Left cardiac atrium (tissue), 4 donors: ENCODE measurements around the gene MACROD2. TPM values are rescaled to one million over a fixed set of nuclear protein-coding genes. Genes with fewer than 3 reads are reported as not detected.
A peak's percentile ranks its signal among the peaks of the same experiment; 100 is the strongest.

Experiments used
- ATAC-seq, 2 donors: fragments of 200-7000 bp; cut with Tn5 transposase; one replicate each; pipeline ENCODE4 v1.9.1; 2020; ENCODE audit warnings: mild to moderate bottlenecking in 2 of 2, moderate library complexity in 2 of 2
- DNase-seq: peaks from one replicate; pipeline ENCODE4 v3.0.0-alpha.2; 2020
- intact Hi-C, 2 donors: fragments of 100-400 bp; cut with DNase I; formaldehyde crosslinking; loops; one replicate each; pipeline versions ENCODE4 v1.14.1 to v1.15.1; 2022 to 2023
- total RNA-seq, 2 donors: library from RNA; stranded (reverse); fragmentation: NEBNext Ultra II Directional; extraction: Animal tissue kit (Norgen Biotek cat#: 25700); gene quantifications; one replicate each; pipeline ENCODE4 v1.2.1, GENCODE V29; 2021
- donor health status: DM: no; HTN: yes; CAD: no.
- donor health status: DM: no; HTN: yes; CAD: no; lungs with severe emphysema.
- donor health status: DM: yes; HTN: yes; CAD: no.
- donor health status: Dilated cardiomyopathy.

The MACROD2 gene
- total RNA-seq, 2 donors from 2014 or later, result 1.3 to 2.6 TPM

DNA sequence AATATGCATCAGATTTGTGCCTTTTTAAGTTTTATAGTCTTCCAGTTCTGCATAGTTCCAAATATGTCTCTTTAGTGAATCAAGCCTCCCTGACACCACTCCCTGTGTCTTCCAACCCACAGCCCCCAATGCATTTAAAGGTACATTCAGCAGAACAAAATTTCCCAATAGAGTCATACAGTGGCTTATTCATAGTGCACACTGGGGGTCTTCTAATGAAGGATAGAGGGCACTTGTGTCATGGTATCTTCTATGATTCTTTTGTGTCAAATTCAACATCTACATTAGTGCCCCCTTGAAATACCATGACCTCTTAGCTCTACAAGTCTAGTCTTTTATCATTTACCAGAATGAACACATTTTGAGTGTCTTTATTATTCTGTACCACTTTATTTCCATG lies 308.3 kb downstream of the MACROD2 start:
- no peak for DNase-seq
- intact Hi-C loops, result no loop called here
- ATAC-seq, result no peak

DNA sequence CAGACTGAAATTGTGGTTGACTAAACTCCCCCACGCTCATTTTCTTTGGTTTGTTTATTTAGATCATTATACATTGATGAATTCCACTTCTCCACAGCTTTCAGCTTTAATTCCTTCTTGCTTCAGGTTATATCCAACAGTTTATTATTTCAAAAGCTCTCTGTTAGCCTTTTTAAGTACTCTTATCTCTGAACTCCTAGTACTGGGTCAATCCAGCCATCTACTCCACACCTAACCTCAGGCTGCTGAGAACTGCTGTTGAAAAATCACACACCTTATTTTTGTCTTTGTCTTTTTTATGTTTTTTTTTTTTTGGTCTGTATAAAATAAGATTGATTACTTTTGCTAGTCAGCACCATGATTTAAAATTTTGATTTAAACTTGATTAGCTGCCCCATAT lies 309.2 kb downstream of the MACROD2 start:
- no peak for ATAC-seq
- intact Hi-C loops, result no loop called here

DNA sequence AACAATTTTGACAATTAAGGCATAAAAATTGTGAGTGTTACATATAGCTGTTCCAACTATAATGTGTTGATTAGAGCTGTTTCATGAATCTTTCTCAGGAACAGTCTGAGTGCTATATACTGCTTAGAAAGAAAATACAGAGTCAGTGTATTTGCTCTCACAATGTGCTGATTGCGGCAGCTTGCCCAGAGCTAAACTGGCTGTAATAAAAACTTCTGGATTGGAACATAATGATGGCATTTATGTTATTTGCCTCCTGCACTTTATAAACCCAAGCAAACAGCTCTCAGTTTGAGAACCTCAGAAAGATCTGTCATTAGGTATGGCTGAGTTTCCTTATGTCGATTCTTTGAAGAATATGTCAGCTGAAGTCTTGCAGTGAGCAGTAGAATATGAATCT lies 312.6 kb downstream of the MACROD2 start:
- intact Hi-C loops, result no loop called here
- ATAC-seq (no peak), DNase-seq (no peak)

More for the DNA sequence above, 309.2 kb downstream of the MACROD2 start:
- no peak for DNase-seq

DNA sequence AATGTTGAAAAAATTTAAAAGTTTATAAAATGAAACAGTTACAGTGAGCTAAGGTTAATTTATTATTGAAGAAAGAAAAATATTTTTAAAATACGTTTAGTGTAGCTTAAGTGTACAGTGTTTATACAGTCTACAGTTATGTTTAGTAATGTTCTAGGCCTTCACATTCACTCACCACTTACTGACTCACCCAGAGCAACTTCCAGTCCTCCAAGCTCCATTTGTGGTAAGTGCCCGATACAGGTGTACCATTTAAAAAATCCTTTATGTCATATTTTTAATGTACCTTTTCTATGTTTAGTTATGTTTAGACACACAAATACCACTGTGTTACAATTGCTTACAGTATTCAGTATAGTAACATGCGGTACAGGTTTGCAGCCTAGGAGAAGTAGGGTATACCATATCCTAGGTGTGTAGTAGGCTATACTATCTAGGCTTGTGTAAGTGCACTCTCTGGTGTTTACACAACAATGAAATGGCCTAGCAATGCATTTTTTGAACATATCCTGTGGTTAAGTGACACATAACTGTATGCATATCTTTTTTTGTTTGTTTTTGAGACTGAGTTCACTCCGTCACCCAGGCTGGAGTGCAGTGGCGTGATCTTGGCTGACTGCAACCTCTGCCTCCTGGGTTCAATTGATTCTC lies 315.8 kb downstream of the MACROD2 start:
- intact Hi-C loops, result no loop called here
- ATAC-seq, result no peak
- DNase-seq, result no peak

DNA sequence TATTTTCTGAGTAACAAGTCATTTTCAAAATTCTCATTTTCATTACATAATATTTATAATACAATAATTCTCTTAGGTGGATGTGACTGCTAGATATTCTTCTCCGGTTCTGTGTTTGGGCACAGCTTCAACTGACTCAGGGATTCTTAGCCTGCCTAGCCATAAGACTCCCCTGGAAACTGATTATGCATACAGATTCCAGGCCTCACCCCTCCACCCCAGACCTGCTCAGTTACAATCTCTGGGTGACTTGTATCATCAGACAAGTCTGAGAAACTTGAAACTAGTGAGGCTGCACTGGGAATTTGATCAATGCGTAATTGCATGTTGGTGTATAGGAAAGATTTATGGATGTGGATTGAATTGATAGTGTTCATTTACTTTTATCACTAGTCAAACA lies 316.7 kb downstream of the MACROD2 start:
- intact Hi-C loops, result no loop called here
- DNase-seq (no peak), ATAC-seq (no peak)

DNA sequence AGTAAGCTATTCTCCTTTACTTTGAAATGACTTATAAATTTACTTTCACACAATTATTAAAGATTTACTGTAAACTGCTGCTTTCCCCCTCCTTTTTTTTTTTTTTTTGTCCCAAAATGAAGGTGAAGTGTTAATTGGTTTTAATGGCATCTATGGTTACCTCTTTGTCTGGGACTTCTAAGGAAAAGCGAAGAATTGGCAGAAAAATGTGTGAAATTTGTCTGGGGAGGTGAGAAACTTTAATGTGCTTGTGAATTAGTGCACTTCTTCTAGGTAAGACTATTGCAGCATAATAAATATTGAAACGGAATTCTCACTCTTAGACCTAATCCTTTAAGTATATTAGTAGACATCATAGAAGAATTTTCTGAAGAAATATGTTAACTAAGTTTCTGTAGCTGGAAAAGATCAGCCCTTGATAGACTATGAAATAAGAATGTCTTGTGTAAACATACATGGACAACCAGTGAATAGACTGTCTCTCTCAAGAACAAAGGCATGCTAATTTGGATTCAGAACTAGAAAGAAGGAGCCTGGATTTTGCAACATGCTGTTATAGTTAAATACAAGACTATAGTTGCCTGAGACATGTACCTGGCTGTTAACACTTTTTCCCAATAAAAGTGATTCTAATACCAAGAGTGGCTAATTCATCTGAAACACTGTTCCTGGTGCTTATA lies 318.2 kb downstream of the MACROD2 start:
- intact Hi-C loops, result no loop called here
- ATAC-seq (no peak), DNase-seq (no peak)

DNA sequence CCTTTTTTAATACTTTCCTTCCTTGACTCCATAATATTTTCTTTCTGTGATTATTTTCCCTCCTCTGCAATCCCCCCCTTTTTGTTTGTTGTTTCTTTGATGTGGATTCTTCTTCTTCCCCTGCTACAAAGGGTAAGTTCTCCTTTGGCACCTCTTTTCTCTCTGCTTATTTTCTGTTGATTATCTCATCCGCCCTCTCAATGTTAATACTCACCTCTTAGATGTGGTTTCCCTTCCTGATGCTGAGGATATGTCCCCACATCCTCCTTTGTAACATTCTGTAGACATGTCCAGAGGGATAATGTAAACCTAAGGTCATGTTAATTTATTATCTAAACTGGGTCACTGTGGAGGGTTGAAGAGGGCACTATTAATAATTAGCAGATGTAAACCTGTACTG lies 324.4 kb downstream of the MACROD2 start:
- intact Hi-C loops, result no loop called here
- ATAC-seq (no peak), DNase-seq (no peak)

DNA sequence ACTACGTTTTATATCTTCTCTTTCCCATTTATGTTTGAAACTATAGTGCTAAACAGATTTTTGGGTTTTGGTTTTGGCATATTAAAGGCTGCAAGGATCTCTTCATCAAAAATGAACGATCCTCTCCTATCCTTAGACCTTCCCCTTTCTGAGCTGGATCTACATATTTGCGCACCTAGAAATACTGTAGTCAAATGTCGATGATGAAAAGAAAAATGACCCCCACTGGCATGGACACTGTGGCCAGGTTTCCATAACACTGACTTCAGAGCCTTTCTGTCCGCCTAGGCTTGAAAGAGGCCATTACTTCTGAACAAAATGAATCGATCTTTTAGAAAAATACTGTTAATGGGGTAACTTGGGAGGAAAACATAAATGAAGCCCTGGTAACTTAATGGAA lies 336.3 kb downstream of the MACROD2 start:
- intact Hi-C loops, result no loop called here
- no peak for DNase-seq
- no peak for ATAC-seq

DNA sequence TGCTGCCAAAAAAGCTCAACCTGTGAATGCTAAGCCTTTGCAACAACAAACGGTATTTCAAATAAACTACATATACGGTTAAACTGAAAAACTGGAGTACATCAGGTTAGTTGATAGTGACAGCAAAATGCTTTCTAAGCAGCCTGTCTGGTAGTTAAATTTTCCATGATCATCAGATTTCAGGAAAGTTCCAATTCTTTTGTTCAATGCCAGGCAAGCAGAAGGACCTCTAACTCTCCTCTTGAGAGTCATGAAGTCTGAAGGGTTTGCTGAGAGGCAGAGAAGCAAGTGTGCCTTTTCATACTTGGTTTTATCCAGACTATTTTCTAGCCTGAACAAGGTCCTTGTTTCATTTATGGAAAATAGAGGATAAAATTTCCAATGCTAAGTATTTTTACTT lies 337.6 kb downstream of the MACROD2 start:
- intact Hi-C loops, result no loop called here
- ATAC-seq (no peak), DNase-seq (no peak)

DNA sequence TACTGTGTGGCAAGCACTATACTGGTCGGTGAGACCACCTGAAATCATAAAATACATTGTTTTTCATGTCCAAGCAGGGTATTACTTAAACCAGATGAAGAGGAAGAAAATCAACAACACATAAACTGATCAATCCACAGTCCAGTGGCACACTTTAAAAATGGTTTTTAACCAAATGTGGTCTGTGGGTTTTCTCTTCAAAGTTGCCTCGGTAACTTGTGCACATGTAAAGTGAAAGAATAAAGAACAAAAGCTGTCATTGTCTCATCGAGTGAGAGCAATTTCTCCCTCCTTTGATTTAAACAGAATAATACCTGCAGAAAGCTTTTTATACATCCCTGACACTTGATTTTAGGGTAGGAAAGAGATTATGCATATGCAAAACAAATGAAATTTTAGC lies 338.4 kb downstream of the MACROD2 start:
- ATAC-seq, result no peak

DNA sequence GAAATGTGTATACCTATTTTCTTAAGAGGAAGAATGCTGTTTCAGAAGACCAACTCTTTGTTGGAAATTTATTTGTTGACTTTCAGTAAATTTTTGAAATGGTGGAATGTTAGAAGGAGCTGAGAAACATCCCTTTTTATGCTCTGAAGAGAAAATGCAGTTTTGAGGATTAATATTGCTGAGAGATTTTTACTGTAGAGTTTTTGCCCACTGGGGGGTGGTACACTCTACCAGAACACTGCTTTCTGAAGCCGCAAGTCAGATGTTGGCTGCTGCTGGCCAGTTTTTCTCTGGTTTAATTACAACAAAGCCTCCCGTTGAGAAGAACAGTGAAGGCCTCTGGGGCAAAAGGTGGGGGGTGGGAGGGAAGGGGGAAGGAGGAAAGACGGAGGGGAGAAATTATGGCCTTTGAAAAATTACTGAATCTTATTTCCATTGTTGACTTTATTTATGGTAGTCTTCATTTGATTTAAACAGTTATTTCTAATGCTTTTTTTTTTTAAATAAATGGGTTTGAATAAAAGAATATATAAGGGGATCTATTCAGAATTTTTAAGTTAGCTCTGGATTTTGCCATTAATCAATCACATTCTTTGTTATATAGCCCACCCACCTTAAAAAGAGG lies 339.1 kb downstream of the MACROD2 start:
- DNase-seq, result no peak
- intact Hi-C loops, result no loop called here
- peak in 1 of 2 donors; percentile 21 for ATAC-seq

More for the DNA sequence above, 338.4 kb downstream of the MACROD2 start:
- intact Hi-C loops, result no loop called here
- no peak for DNase-seq

DNA sequence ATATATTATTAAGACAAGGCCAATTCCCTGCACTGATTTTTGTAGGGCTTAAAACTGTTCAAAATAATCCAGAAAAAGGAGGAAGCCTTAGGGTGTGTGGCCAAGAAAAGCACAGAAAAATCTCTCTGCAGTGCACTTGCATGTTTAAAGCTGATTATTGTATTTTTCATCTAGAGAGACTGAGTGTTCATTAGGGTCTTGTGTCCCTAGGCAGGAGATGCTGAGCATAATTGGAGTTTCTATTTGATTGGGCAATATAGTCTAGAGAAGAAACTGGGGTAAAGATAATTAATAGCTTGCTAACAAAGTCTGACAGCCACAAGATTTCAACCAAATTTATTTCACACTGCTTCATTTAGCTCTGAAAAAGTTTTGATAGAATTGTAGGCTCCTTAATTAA lies 339.7 kb downstream of the MACROD2 start:
- no peak for ATAC-seq
- intact Hi-C loops, result no loop called here
- DNase-seq, result no peak

DNA sequence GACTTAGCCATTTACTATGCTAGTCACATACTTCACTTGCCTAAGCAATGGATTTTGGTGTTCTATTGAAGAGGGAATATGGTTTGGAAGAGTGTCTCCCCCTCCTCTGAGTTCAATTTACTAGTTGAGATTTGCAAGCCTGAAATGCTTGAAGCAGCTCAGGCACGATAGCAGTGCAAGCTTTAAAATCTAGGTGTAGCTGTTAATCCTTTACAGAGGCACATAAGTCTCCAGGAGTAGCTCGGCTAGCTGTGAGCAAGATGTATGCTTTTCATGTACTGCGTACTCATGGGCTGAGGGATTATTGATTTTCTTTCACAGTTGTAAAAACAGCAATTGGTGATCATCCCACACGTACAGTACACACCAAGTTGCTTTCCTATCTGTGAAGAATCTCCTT lies 341.4 kb downstream of the MACROD2 start:
- DNase-seq, result no peak
- intact Hi-C loops, result no loop called here
- peak in 1 of 2 donors; percentile 17 for ATAC-seq

DNA sequence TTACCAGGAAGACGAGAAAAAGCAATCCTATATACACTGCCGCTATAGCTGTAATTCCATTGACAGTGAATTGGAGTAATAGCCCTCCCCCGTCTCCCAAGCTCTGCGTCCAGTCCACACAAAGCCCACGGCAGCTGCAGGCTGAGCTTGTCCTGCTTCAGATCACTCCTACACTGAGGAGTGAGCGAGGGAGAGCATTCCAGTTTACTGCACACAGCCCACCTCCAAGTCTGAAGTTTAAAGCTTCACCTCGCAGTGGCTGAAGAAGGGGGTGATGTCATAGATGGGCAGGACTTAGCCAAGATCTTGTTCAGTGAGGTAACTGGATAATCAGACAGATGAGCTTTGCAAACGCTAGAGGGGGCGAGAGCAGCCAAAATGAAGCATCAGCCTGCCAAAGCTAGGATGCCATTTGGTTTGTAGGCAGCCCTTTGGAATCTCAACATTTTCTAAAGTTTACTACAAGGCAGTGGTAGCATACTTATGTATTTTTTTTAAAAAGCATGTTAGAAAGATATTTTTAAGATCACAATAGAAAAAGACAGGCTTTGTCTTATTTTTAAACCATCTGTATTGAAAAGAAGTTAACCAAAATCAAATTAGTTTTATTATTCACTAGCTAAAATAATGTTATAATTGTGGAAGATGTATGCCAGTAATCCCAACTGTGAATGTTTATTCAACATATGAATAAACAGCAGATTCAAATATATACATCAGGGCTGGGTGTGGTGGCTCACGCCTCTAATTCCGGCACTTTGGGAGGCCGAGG lies 342.3 kb downstream of the MACROD2 start, which contains the start of gene FLRT3:
TSS of gene FLRT3 (minus strand) at position 213 of the 772 bp plus-strand sequence. CDS start 10,106 bp downstream, outside the sequence.
- intact Hi-C loops, result no loop called here
- peak; percentile 77 for DNase-seq
- peak; percentile 87 to 99 for ATAC-seq

DNA sequence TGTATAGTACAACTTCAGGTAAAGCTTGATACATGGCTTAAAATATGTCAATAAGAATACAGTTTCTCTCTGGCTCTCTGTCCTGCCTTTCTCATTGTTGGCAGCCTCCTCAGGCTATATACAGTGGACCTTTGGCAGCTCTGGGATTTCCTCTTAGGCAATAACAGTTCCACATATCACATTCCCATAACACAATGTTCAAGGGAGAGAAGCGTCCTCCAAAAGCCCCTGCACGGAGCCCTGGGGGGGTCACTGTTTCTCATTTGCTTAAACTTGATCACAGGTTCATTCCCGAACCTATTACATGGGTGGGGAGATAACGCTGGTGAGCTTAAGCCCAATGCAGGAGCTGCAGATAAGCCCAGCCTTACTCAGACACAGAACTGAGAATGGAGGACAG lies 346.5 kb downstream of the MACROD2 start:
- intact Hi-C loops, result no loop called here
- no peak for ATAC-seq
- DNase-seq, result no peak

DNA sequence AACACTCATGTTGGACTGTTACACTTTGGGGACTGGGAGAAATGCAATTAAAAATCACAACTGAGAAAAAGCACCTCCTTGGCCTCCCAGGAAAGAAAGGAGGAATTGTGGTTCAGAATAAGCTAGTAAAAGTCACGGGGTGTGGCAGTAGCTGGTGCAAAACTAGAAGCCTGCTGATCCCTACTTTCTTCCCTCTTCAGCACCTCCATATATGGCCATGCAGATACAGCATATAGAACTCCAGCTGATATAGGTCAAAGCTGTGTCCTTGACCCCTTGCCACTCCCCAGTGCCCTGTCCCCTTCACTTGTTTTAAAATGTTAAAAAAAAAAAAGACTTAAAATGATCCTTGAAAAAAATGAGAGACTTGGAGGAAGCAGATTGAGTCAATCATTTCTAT lies 347.6 kb downstream of the MACROD2 start:
- no peak for ATAC-seq
- no peak for DNase-seq
- intact Hi-C loops, result no loop called here

DNA sequence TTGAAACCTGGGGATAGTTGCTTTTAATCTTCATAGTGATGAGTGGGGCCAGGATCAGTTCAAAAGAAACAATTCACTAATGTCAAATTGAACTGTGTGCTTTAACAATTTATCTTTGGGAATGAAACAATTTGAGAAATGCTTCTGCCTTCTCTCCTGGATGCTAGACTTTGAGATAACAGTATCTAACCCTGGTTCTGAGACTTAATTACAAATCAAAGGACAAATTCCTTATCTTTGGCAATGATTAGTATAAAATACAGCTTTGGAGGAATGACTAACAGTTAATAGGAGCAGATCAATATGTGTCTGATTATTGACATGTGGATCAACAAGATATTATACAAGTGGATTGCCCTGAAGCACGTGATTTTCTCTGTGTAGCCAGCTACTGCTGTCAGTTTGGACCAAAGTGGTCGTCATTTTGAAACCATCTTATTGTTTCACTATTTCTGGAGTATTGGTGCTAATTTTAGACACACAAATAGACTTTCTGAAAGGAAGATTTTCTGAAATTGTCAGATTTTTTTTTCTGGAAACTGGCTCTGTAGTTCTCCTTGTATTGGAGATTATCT lies 348.3 kb downstream of the MACROD2 start:
- ATAC-seq, result no peak
- no peak for DNase-seq
- intact Hi-C loops, result no loop called here

DNA sequence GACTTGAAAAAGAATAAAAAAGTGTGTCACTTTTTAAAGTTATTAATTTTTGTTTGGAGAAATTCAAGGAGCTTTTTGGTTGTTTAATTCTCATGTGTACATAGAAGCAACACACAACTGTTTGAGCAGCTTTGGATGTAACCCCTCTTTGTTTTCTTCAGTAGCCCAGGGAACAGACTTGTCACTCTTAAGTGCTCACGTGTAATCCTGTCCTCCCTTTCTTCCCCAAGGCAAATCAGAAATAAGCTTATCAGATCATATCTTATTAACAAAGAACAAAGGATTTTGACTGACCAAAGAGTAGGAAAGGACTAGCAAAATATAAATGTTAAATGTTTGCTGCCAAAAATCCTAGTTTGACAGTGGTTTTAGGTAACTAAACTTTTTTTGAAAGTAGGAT lies 349.4 kb downstream of the MACROD2 start:
- ATAC-seq (no peak), DNase-seq (no peak)
- intact Hi-C loops, result no loop called here

DNA sequence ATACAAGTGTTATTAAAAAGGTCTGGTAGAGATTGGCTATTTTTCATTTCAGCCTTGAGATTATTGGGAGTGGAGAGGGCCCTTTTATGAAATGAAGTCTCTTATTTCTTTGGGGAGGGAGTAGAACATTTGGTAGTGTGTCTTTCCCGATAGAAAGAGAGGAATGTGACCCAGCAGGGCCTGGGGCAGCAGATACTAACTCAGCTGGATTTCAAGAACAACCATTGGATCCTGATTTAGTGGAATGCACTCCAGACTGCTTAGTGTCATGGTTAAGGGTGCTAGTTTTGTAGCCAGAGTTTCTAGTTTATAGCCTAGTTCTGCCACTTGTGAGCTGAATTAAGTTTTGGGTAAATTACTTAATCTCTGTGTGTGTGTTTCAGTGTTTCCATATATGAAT lies 360.5 kb downstream of the MACROD2 start:
- intact Hi-C loops, result no loop called here
- DNase-seq (no peak), ATAC-seq (no peak)

DNA sequence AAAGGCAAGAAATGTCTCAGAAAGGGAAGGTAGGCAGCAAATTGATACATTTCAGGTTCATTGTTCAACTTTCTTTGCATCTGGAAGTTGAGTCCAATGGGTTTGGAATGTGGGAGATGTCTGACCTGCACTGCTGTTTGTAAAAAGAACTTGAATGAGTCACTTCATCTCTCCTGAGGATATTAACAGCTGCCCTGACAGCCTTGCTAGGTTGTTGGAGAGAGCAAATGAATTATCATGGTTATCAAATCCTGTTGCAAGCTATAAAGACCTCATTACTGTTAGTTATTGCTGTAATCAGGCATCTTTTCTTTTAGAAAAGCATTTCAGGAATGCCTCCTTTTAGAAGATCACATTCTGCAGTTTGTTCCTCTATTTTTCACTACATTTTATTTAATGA lies 365.1 kb downstream of the MACROD2 start:
- peak in 1 of 2 donors; percentile 61 for ATAC-seq
- intact Hi-C loops, result no loop called here
- no peak for DNase-seq
